ENCODE measurements around the gene SPRY4. TPM values are rescaled to one million over a fixed set of nuclear protein-coding genes. Genes with fewer than 3 reads are reported as not detected.

SPRY4 gene
- total RNA-seq, 1 donor from 2014 or later = 74.2 TPM

- Mint-ChIP-seq H3K27ac (ENCODE audit: unreplicated experiment) (peak overlapping the region; percentile 59), H3K4me3 (ENCODE audit: unreplicated experiment) (peak overlapping the region; percentile 65), H3K36me3 (ENCODE audit: low read depth, unreplicated experiment) (peaks cover 51% of the 10 kb centered on the region), H3K4me1 (ENCODE audit: unreplicated experiment) (peaks cover 86% of the 10 kb centered on the region), H3K27me3 (ENCODE audit: unreplicated experiment) (peaks cover 11% of the 10 kb centered on the region), H3K9me3 (ENCODE audit: unreplicated experiment) (no peaks in the 10 kb centered on the region)
- DNase-seq (ENCODE audit: low spot score) = no peak
- TF ChIP-seq CTCF (IDR thresholded peaks at IDR 0.05; ENCODE audit: unreplicated experiment) = no peak
Measured at GRCh38 chr5:142313682-142314081, 11.1 kb downstream of the SPRY4 start.

GRCh38 chr5:142313275-142313674, 11.5 kb downstream of the SPRY4 start:
- Mint-ChIP-seq H3K27me3 (ENCODE audit: unreplicated experiment) (peaks cover 12% of the 10 kb centered on the region), H3K9me3 (ENCODE audit: unreplicated experiment) (no peaks in the 10 kb centered on the region), H3K27ac (ENCODE audit: unreplicated experiment) (peak overlapping the region; percentile 59), H3K4me1 (ENCODE audit: unreplicated experiment) (peaks cover 85% of the 10 kb centered on the region), H3K4me3 (ENCODE audit: unreplicated experiment) (no peak overlapping the region), H3K36me3 (ENCODE audit: low read depth, unreplicated experiment) (peaks cover 47% of the 10 kb centered on the region)
- no peak for DNase-seq (ENCODE audit: low spot score)
- TF ChIP-seq CTCF (IDR thresholded peaks at IDR 0.05; ENCODE audit: unreplicated experiment) = no peak

- H3K27me3 Mint-ChIP-seq (ENCODE audit: unreplicated experiment) = peaks cover 12% of the 10 kb centered on the region
- TF ChIP-seq CTCF (IDR thresholded peaks at IDR 0.05; ENCODE audit: unreplicated experiment) = no peak
- no peaks in the 10 kb centered on the region for H3K9me3 Mint-ChIP-seq (ENCODE audit: unreplicated experiment)
- no peak for DNase-seq (ENCODE audit: low spot score)
- no peak overlapping the region for H3K4me3 Mint-ChIP-seq (ENCODE audit: unreplicated experiment)
- peaks cover 83% of the 10 kb centered on the region for H3K4me1 Mint-ChIP-seq (ENCODE audit: unreplicated experiment)
- H3K36me3 Mint-ChIP-seq (ENCODE audit: low read depth, unreplicated experiment) = peaks cover 41% of the 10 kb centered on the region
- peak overlapping the region; percentile 17 for H3K27ac Mint-ChIP-seq (ENCODE audit: unreplicated experiment)
Measured at GRCh38 chr5:142312399-142312798, 12.4 kb downstream of the SPRY4 start.

- TF ChIP-seq CTCF (IDR thresholded peaks at IDR 0.05; ENCODE audit: unreplicated experiment) = no peak
- H3K9me3 Mint-ChIP-seq (ENCODE audit: unreplicated experiment) = no peaks in the 10 kb centered on the region
- H3K27me3 Mint-ChIP-seq (ENCODE audit: unreplicated experiment) = peaks cover 12% of the 10 kb centered on the region
- H3K36me3 Mint-ChIP-seq (ENCODE audit: low read depth, unreplicated experiment) = peaks cover 39% of the 10 kb centered on the region
- H3K4me1 Mint-ChIP-seq (ENCODE audit: unreplicated experiment) = peaks cover 83% of the 10 kb centered on the region
- peak overlapping the region; percentile 50 for H3K27ac Mint-ChIP-seq (ENCODE audit: unreplicated experiment)
- DNase-seq (ENCODE audit: low spot score) = no peak
- H3K4me3 Mint-ChIP-seq (ENCODE audit: unreplicated experiment) = peak overlapping the region; percentile 60
Measured at GRCh38 chr5:142311725-142312124, 13.1 kb downstream of the SPRY4 start.

- Mint-ChIP-seq H3K9me3 (ENCODE audit: unreplicated experiment) (no peaks in the 10 kb centered on the region), H3K27me3 (ENCODE audit: unreplicated experiment) (peaks cover 15% of the 10 kb centered on the region), H3K36me3 (ENCODE audit: low read depth, unreplicated experiment) (peaks cover 39% of the 10 kb centered on the region), H3K4me3 (ENCODE audit: unreplicated experiment) (peak overlapping the region; percentile 43), H3K4me1 (ENCODE audit: unreplicated experiment) (peaks cover 79% of the 10 kb centered on the region), H3K27ac (ENCODE audit: unreplicated experiment) (peak overlapping the region; percentile 79)
- DNase-seq (ENCODE audit: low spot score) = no peak
- no peak for TF ChIP-seq CTCF (IDR thresholded peaks at IDR 0.05; ENCODE audit: unreplicated experiment)
Measured at GRCh38 chr5:142310803-142311202, 14.0 kb downstream of the SPRY4 start.
